Measurements from ENCODE around the gene GNPAT.

Gene GNPAT

DNA sequence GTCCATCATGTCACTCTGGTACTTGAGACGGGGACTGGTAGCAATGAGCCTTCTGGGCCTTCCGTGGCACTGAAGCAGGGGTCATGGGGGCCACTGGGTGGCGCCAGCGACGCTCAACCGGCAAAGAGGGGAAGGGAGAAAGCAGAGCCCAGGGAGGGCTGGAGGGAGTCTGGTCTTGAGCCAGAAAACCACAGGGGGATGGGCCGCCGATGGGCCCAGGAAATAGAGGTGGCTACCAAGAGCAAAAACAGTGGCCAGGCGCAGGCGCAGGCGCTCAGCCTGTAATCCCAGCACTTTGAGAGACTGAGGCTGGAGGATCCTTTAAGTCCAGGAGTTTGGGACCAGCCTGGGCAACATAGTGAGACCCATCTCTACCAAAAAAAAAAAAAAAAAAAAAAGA lies 74.9 kb downstream of the GNPAT start:
- TF ChIP-seq, protein P1, sequence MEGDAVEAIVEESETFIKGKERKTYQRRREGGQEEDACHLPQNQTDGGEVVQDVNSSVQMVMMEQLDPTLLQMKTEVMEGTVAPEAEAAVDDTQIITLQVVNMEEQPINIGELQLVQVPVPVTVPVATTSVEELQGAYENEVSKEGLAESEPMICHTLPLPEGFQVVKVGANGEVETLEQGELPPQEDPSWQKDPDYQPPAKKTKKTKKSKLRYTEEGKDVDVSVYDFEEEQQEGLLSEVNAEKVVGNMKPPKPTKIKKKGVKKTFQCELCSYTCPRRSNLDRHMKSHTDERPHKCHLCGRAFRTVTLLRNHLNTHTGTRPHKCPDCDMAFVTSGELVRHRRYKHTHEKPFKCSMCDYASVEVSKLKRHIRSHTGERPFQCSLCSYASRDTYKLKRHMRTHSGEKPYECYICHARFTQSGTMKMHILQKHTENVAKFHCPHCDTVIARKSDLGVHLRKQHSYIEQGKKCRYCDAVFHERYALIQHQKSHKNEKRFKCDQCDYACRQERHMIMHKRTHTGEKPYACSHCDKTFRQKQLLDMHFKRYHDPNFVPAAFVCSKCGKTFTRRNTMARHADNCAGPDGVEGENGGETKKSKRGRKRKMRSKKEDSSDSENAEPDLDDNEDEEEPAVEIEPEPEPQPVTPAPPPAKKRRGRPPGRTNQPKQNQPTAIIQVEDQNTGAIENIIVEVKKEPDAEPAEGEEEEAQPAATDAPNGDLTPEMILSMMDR (IDR thresholded peaks at IDR 0.05; ENCODE audit: low read depth, low read length, missing control alignments), result peak; percentile 76
- DNase-seq (ENCODE audit: low read depth), result no peak
- H3K4me3 ChIP-seq (ENCODE audit: low read depth, low read length), result no peak overlapping the region

DNA sequence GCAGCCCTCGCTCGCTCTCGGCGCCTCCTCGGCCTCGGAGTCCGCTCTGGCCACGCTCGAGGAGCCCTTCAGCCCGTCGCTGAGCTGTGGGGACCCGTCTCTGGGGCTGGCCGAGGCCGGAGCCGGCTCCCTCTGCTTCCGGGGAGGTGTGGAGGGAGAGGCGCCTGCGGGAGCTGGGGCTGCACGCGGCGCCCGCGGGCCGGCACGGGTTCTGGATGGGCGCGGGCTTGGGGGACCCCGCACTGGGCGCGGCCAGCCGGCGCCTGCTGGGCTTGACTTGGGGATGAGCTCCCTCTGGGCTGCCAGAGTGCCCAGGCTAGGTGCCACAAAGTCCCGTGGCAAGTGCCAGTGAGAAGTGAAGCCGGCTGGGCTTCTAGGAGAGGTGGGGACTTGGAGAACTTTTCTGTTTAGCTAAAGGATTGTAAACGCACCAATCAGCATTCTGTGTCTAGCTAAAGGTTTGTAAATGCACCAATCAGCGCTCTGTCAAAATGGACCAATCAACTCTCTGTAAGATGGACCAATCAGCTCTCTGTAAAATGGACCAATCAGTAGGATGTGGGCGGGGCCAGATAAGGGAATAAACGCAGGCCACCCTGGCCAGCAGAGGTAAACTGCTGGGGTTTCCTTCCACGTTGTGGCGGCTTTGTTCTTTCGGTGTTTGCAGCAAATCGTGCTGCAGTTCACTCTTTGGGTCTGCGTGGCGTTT lies 76.4 kb downstream of the GNPAT start:
- no peak overlapping the region for H3K4me3 ChIP-seq (ENCODE audit: low read depth, low read length)
- no peak for DNase-seq (ENCODE audit: low read depth)
- TF ChIP-seq, protein P1 (IDR thresholded peaks at IDR 0.05; ENCODE audit: low read depth, low read length, missing control alignments), result no peak

DNA sequence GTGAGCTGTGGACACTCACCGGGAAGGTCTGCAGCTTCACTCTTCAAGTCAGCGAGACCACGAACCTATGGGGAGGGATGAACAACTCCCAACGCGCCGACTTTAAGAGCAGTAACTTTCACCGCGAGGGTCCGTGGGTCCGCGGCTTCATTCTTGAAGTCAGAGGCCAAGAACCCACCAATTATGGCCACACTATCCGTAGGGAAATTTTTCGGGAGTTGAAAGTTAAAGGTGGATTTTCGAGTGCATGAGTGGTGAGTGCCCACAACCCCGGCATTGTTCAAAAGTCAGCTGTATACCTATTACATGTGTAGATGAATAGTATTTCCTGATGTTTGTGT lies 77.0 kb downstream of the GNPAT start:
- no peak for DNase-seq (ENCODE audit: low read depth)
- no peak overlapping the region for H3K4me3 ChIP-seq (ENCODE audit: low read depth, low read length)
- TF ChIP-seq, protein P1 (IDR thresholded peaks at IDR 0.05; ENCODE audit: low read depth, low read length, missing control alignments), result no peak

DNA sequence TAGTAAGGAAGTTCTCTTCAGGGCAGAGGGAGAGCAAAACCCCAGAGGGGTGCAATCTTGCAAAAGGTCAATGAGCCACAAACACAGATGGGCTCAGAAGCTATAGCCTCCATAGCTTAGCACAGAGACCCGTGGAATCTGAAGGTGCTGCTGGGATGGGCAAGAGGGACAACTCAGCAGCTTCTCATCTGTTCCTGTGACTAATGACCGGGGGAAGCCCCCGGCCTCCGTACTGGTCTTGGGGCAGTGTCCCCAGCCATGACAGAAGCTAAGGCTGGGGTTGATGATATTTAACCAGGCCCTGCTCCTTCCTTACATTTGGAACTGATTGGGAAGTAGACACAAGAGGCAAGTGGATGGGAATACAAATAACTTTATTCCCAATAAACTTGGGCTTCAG lies 77.6 kb downstream of the GNPAT start:
- H3K4me3 ChIP-seq (ENCODE audit: low read depth, low read length), result no peak overlapping the region
- no peak for DNase-seq (ENCODE audit: low read depth)
- TF ChIP-seq, protein P1 (IDR thresholded peaks at IDR 0.05; ENCODE audit: low read depth, low read length, missing control alignments), result no peak

DNA sequence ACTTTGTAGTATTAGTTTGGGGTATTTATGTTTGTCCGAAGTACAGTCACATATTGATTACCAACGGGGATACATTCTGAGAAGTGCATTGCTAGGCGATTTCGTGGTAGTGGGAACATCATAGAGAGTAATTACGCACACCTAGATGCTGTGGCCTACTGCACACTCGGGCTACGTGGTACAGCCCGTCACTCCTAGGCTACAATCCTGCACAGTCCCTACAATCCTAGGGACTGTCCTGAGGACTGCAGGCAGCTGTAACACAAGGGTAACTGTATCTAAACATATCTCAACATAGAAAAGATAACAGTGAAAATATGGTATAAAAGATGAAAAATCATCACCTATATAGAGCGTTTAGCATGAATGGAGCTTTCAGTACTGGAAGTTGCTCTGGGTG lies 78.1 kb downstream of the GNPAT start:
- TF ChIP-seq, protein P1 (IDR thresholded peaks at IDR 0.05; ENCODE audit: low read depth, low read length, missing control alignments), result no peak
- no peak overlapping the region for H3K4me3 ChIP-seq (ENCODE audit: low read depth, low read length)
- DNase-seq (ENCODE audit: low read depth), result no peak

DNA sequence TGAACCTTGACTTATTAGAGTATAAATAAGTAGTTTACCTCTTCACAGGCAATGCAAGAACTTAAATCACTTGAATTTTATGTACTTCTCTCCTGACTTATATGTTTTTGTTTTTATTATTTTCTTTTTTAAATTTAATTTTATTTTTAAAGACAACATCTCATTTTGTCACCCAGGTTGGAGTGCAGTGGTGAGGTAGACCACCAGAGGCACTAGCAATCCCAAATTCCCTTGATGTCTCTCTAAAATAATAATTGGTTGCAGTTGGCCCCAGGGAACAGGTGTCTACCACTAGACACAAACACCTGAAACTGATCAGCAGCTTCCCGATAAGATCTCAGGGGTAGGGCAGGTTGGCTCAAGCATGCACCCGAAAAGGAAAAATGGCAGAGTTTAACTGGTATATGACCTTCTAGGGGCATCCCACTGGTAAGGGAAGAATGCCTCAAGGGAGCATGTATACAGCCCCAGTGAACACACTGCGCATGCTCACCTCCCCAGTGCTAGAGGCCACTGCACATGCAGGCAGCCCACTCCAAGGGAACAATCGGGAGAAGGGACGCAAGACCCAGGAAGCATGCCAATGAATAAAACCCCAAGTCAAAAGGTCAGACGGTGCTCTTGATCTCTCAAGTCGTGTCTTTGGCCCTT lies 82.0 kb downstream of the GNPAT start:
- no peak overlapping the region for H3K4me3 ChIP-seq (ENCODE audit: low read depth, low read length)
- no peak for DNase-seq (ENCODE audit: low read depth)
- TF ChIP-seq, protein P1 (IDR thresholded peaks at IDR 0.05; ENCODE audit: low read depth, low read length, missing control alignments), result no peak

DNA sequence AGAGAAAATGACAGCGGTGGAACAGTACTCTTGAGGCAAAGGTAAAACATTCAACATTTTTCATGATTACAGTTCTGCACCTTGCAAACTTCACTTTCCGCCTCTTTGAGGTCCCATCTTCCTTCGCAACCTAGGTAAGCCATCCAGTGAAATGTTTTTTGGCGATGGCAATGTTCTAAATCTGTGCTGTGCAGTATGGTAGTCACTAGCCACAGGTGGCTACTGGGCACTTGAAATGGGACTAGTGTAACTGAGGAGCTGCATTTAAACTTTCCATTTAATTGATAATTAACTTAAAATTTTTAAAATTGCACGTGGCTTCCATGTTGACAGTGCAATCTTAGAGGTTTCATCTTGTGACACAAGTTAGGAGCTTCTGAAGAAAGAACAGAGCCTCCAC lies 83.6 kb downstream of the GNPAT start:
- TF ChIP-seq, protein P1 (IDR thresholded peaks at IDR 0.05; ENCODE audit: low read depth, low read length, missing control alignments), result no peak
- no peak for DNase-seq (ENCODE audit: low read depth)
- no peak overlapping the region for H3K4me3 ChIP-seq (ENCODE audit: low read depth, low read length)
